ENCODE data around the gene GLIPR1L2.

GLIPR1L2 gene

GRCh38 chr12:75477137-75477536 is 86.2 kb downstream of the GLIPR1L2 start:
- DNase-seq (ENCODE audit: low read depth): no peak

- no peak for DNase-seq (ENCODE audit: low read depth)
These were observed 87.4 kb downstream of the GLIPR1L2 start for GRCh38 chr12:75478116-75478794.

- DNase-seq (ENCODE audit: low read depth): no peak
These were observed 89.1 kb downstream of the GLIPR1L2 start for GRCh38 chr12:75479963-75480461.

GRCh38 chr12:75480469-75480949 is 89.6 kb downstream of the GLIPR1L2 start, which contains the start of gene GLIPR1:
TSS of gene GLIPR1 (plus strand) at chr12:75480755. CDS start at chr12:75480881, 126 bp downstream.
- DNase-seq (ENCODE audit: low read depth): peak; percentile 65

GRCh38 chr12:75481013-75481705 is 90.3 kb downstream of the GLIPR1L2 start:
- DNase-seq (ENCODE audit: low read depth): no peak

- DNase-seq (ENCODE audit: low read depth): no peak
These were observed 90.9 kb downstream of the GLIPR1L2 start for GRCh38 chr12:75481774-75482173.

Data from activated T-helper 9 cell treated with anti-CD3 and anti-CD28 coated beads, Interleukin-2, amount 50 U/mL, for 16 hours (primary cell).